Prostate gland (tissue), 2 donors: ENCODE measurements around the gene THAP5.

Source experiments
- POLR2AphosphoS5 ChIP-seq: sonication (generic); formaldehyde crosslinking; IDR thresholded peaks from one replicate; pipeline ENCODE4 v1.6.1; 2017; ENCODE audit warnings: antibody characterized with exemption
- TF ChIP-seq, protein P1 (sequence below), 4 experiments: fragments of 200-600 bp in 2 of 4; fragments of 450-650 bp in 2 of 4; sonication (generic) in 2 of 4; IDR thresholded peaks; 1 replicate in 3 of 4; 2 replicates in 1 of 4; pipeline ENCODE4 v1.5.1; 2016 to 2019; ENCODE audit warnings: antibody characterized with exemption in 4 of 4, mild to moderate bottlenecking in 2 of 4, moderate library complexity in 2 of 4

- TF ChIP-seq, protein P1, sequence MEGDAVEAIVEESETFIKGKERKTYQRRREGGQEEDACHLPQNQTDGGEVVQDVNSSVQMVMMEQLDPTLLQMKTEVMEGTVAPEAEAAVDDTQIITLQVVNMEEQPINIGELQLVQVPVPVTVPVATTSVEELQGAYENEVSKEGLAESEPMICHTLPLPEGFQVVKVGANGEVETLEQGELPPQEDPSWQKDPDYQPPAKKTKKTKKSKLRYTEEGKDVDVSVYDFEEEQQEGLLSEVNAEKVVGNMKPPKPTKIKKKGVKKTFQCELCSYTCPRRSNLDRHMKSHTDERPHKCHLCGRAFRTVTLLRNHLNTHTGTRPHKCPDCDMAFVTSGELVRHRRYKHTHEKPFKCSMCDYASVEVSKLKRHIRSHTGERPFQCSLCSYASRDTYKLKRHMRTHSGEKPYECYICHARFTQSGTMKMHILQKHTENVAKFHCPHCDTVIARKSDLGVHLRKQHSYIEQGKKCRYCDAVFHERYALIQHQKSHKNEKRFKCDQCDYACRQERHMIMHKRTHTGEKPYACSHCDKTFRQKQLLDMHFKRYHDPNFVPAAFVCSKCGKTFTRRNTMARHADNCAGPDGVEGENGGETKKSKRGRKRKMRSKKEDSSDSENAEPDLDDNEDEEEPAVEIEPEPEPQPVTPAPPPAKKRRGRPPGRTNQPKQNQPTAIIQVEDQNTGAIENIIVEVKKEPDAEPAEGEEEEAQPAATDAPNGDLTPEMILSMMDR (IDR thresholded peaks at IDR 0.05), result no peak
- no peak for TF ChIP-seq POLR2AphosphoS5
These were observed 6.6 kb upstream of the THAP5 start for GRCh38 chr7:108576116-108576515.
